ENCODE results near the gene GZMM. TPM values are rescaled to one million over a fixed set of nuclear protein-coding genes. Genes with fewer than 3 reads are reported as not detected.

Gene GZMM
- total and polyA plus RNA-seq, 2 donors: 28.0 to 57.1 TPM

- WGBS: 89% methylated on average over 42 of the region's 42 CpGs
- Histone ChIP-seq H3K4me3 (ENCODE audit: low read length in 2 of 2) (no peak overlapping the region), H3K27me3 (ENCODE audit: control insufficient read depth in 2 of 2, insufficient read depth in 1 of 2, low read length in 1 of 2) (peaks cover 29 to 65% of the 10 kb centered on the region in 2 donors)
These were observed 51.7 kb downstream of the GZMM start for GRCh38 chr19:595326-596262.

GRCh38 chr19:596263-596655, 52.4 kb downstream of the GZMM start:
- DNase-seq (ENCODE audit: low read depth in 6 of 9, low spot score in 9 of 9): no peak
- WGBS: 92% methylated on average over 16 of the region's 16 CpGs
- H3K36me3 ChIP-seq (ENCODE audit: control insufficient read depth in 2 of 2, insufficient read depth in 2 of 2, low read length in 1 of 2): no peaks in the 10 kb centered on the region
- H3K27ac ChIP-seq (ENCODE audit: low read depth in 1 of 2, low read length in 1 of 2): no peak overlapping the region
- H3K4me3 ChIP-seq (ENCODE audit: low read length in 2 of 2): no peak overlapping the region
- peaks cover 22 to 59% of the 10 kb centered on the region in 2 donors for H3K27me3 ChIP-seq (ENCODE audit: control insufficient read depth in 2 of 2, insufficient read depth in 1 of 2, low read length in 1 of 2)
- H3K4me1 ChIP-seq (ENCODE audit: control insufficient read depth in 2 of 2, insufficient read depth in 2 of 2, low read length in 2 of 2): no peaks in the 10 kb centered on the region
- peaks cover 0 to 2% of the 10 kb centered on the region in 2 donors for H3K9me3 ChIP-seq (ENCODE audit: control insufficient read depth in 2 of 2, insufficient read depth in 1 of 2, low read length in 1 of 2)

More at GRCh38 chr19:595326-596262, 51.7 kb downstream of the GZMM start:
- no peak for DNase-seq (ENCODE audit: low read depth in 6 of 9, low spot score in 9 of 9)
- no peaks in the 10 kb centered on the region for H3K36me3 ChIP-seq (ENCODE audit: control insufficient read depth in 2 of 2, insufficient read depth in 2 of 2, low read length in 1 of 2)
- H3K27ac ChIP-seq (ENCODE audit: low read depth in 1 of 2, low read length in 1 of 2): no peak overlapping the region
- H3K9me3 ChIP-seq (ENCODE audit: control insufficient read depth in 2 of 2, insufficient read depth in 1 of 2, low read length in 1 of 2): no peaks in the 10 kb centered on the region
- H3K4me1 ChIP-seq (ENCODE audit: control insufficient read depth in 2 of 2, insufficient read depth in 2 of 2, low read length in 2 of 2): no peaks in the 10 kb centered on the region

GRCh38 chr19:597406-598315, 53.8 kb downstream of the GZMM start:
- DNase-seq (ENCODE audit: low read depth in 6 of 9, low spot score in 9 of 9): no peak
- no peaks in the 10 kb centered on the region for H3K4me1 ChIP-seq (ENCODE audit: control insufficient read depth in 2 of 2, insufficient read depth in 2 of 2, low read length in 2 of 2)
- H3K4me3 ChIP-seq (ENCODE audit: low read length in 2 of 2): no peak overlapping the region
- WGBS: 84% methylated on average over 18 of the region's 18 CpGs
- H3K27ac ChIP-seq (ENCODE audit: low read depth in 1 of 2, low read length in 1 of 2): no peak overlapping the region
- H3K27me3 ChIP-seq (ENCODE audit: control insufficient read depth in 2 of 2, insufficient read depth in 1 of 2, low read length in 1 of 2): peaks cover 8 to 45% of the 10 kb centered on the region in 2 donors
- H3K9me3 ChIP-seq (ENCODE audit: control insufficient read depth in 2 of 2, insufficient read depth in 1 of 2, low read length in 1 of 2): peaks cover 0 to 10% of the 10 kb centered on the region in 2 donors
- no peaks in the 10 kb centered on the region for H3K36me3 ChIP-seq (ENCODE audit: control insufficient read depth in 2 of 2, insufficient read depth in 2 of 2, low read length in 1 of 2)

Other genes starting within 250 kb of the GZMM start
- gene MIER2, start 199.3 kb upstream of the GZMM start, total RNA-seq: 8.7 TPM
- gene MIER2, start 199.3 kb upstream of the GZMM start, polyA plus RNA-seq: 24.9 TPM
- 0.38 TPM for gene C2CD4C, start 134.9 kb upstream of the GZMM start, total RNA-seq
- 0.59 TPM for gene C2CD4C, start 134.9 kb upstream of the GZMM start, polyA plus RNA-seq
- gene SHC2, start 83.0 kb upstream of the GZMM start, total RNA-seq: 1.1 TPM
- gene SHC2, start 83.0 kb upstream of the GZMM start, polyA plus RNA-seq: 5.2 TPM
- gene MADCAM1, start 47.6 kb upstream of the GZMM start, total RNA-seq: 1.4 TPM
- gene MADCAM1, start 47.6 kb upstream of the GZMM start, polyA plus RNA-seq: 0.27 TPM
- gene TPGS1, start 36.6 kb upstream of the GZMM start, total RNA-seq: 20.4 TPM
- gene TPGS1, start 36.6 kb upstream of the GZMM start, polyA plus RNA-seq: 14.3 TPM
- 48.0 TPM for gene CDC34, start 12.3 kb upstream of the GZMM start, total RNA-seq
- gene CDC34, start 12.3 kb upstream of the GZMM start, polyA plus RNA-seq: 72.0 TPM
- gene BSG, start 28.5 kb downstream of the GZMM start, total RNA-seq: 141 TPM
- gene BSG, start 28.5 kb downstream of the GZMM start, polyA plus RNA-seq: 155 TPM
- gene HCN2, start 45.8 kb downstream of the GZMM start, total RNA-seq: 0.05 TPM
- gene HCN2, start 45.8 kb downstream of the GZMM start, polyA plus RNA-seq: 0.46 TPM
- 37.0 TPM for gene POLRMT, start 89.5 kb downstream of the GZMM start, total RNA-seq
- 130 TPM for gene POLRMT, start 89.5 kb downstream of the GZMM start, polyA plus RNA-seq
- not detected for gene FGF22, start 95.8 kb downstream of the GZMM start, total RNA-seq
- gene FGF22, start 95.8 kb downstream of the GZMM start, polyA plus RNA-seq: 0.25 TPM
- 16.1 TPM for gene RNF126, start 119.2 kb downstream of the GZMM start, total RNA-seq
- 38.2 TPM for gene RNF126, start 119.2 kb downstream of the GZMM start, polyA plus RNA-seq
- gene FSTL3, start 132.3 kb downstream of the GZMM start, total RNA-seq: 3.1 TPM
- gene FSTL3, start 132.3 kb downstream of the GZMM start, polyA plus RNA-seq: 12.5 TPM
- 8.5 TPM for gene PRSS57, start 151.4 kb downstream of the GZMM start, total RNA-seq
- 1.1 TPM for gene PRSS57, start 151.4 kb downstream of the GZMM start, polyA plus RNA-seq
- 2.2 TPM for gene PALM, start 164.9 kb downstream of the GZMM start, total RNA-seq
- gene PALM, start 164.9 kb downstream of the GZMM start, polyA plus RNA-seq: 11.7 TPM
- 0.57 TPM for gene MISP, start 207.1 kb downstream of the GZMM start, total RNA-seq
- gene MISP, start 207.1 kb downstream of the GZMM start, polyA plus RNA-seq: 2.4 TPM

Data from thymus (tissue), 11 donors.